GM12864 (cell line): ENCODE measurements around the gene MT2A.

Source experiments
- DNase-seq: peaks from one replicate; pipeline ENCODE4 v3.0.0-alpha.2; 2011; ENCODE audit warnings: low read depth
- H3K4me3 ChIP-seq: 2 replicates; pipeline ENCODE4 v1.5.1; 2011; ENCODE audit warnings: mild to moderate bottlenecking, low read depth, low read length, control low read depth
- CTCF ChIP-seq: IDR thresholded peaks from 2 replicates; pipeline ENCODE4 v1.5.1; 2011; ENCODE audit warnings: low read depth, mild to moderate bottlenecking, moderate library complexity, low read length, control low read depth, inconsistent platforms; ENCODE audit errors: missing control alignments

The MT2A gene

GRCh38 chr16:56584276-56584675, 24.1 kb upstream of the MT2A start:
- no peak for DNase-seq
- H3K4me3 ChIP-seq = no peak overlapping the region
- no peak for TF ChIP-seq CTCF

DNA sequence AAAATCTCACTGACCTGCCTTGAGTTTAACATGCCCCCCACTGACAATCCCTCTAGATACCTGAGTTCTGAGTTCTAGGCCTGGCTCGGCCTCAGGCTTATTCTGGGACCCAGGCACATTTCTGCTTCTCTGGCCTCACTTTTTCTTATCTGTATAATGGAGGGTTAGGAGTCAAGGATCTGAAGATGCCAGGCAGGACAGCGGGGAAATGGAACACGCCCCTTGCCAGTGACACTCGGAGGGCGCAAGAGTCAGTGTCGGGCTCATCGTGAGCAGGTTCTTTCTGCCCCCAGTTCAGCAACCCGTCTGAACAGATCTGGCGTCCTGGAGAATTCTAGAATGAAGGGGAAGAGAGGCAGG, 19.6 kb upstream of the MT2A start:
- no peak overlapping the region for H3K4me3 ChIP-seq
- no peak for DNase-seq
- no peak for TF ChIP-seq CTCF

- no peak for TF ChIP-seq CTCF
- H3K4me3 ChIP-seq = no peak within 1 kb of the TSS
- DNase-seq = no peak
Observed at GRCh38 chr16:56589141-56590039, 19.0 kb upstream of the MT2A start, which contains the start of gene MT3. Gene MT3, plus strand, starts transcription at chr16:56589528. Its CDS starts 63 bp downstream, at chr16:56589591.

DNA sequence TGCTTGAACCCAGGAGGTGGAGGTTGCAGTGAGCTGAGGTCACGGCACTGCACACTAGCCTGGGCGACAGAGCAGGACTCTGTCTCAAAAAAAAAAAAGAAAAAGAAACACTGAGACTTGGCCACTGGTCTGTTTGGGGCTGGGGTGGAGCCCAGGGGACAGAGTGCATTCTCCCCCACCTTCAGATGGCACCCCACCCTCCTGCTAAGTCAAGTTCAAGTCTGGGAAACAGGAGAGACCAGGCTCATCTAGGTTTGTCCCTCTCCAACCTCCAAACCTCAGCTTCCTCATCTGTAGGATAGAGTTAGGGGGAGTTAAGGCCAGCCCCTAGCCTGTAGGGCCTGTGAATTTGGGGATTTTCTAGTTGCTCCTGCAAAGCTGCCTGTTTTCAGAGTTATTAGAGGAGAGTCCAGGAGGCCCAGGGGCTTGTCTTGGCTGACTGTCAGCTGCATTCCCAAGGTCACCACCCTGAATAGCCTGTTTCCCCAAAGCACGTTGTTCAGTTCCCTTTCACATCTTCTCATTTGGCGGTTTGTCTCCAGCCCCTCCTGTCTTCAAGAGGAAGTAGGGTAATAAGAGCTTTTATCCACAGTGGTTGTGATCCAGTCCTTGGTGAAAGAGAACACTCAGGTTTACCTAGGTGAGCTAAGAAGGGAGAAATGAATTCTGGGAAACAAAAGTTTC, 16.9 kb upstream of the MT2A start:
- no peak for DNase-seq
- TF ChIP-seq CTCF = no peak
- no peak overlapping the region for H3K4me3 ChIP-seq

- no peak overlapping the region for H3K4me3 ChIP-seq
- no peak for TF ChIP-seq CTCF
- DNase-seq = no peak
Observed at GRCh38 chr16:56593573-56594291, 14.7 kb upstream of the MT2A start.

DNA sequence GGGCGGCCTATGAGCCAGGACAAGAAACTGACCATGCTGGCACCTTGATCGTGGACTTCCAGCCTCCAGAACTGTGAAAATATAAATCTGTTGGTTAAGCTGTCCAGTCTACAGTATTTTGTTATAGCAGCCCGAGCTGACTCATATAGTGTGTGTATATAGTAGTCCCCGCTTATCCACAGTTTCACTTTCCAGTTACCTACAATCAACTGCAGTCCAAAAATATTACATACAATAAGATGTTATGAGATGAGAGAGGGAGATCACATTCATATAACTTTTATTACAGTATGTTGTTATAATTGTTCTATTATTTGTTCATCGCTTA, 14.1 kb upstream of the MT2A start:
- no peak for DNase-seq
- no peak for TF ChIP-seq CTCF
- no peak overlapping the region for H3K4me3 ChIP-seq
